ENCODE results near the gene EIF1AX.
A peak's percentile ranks its signal among the peaks of the same experiment; 100 is the strongest.
"Not testable (repeated sequence)": the region's sequence is repeated elsewhere in the genome, so short reads cannot be mapped to it uniquely, and the experiment has no call there.

The EIF1AX gene

DNA sequence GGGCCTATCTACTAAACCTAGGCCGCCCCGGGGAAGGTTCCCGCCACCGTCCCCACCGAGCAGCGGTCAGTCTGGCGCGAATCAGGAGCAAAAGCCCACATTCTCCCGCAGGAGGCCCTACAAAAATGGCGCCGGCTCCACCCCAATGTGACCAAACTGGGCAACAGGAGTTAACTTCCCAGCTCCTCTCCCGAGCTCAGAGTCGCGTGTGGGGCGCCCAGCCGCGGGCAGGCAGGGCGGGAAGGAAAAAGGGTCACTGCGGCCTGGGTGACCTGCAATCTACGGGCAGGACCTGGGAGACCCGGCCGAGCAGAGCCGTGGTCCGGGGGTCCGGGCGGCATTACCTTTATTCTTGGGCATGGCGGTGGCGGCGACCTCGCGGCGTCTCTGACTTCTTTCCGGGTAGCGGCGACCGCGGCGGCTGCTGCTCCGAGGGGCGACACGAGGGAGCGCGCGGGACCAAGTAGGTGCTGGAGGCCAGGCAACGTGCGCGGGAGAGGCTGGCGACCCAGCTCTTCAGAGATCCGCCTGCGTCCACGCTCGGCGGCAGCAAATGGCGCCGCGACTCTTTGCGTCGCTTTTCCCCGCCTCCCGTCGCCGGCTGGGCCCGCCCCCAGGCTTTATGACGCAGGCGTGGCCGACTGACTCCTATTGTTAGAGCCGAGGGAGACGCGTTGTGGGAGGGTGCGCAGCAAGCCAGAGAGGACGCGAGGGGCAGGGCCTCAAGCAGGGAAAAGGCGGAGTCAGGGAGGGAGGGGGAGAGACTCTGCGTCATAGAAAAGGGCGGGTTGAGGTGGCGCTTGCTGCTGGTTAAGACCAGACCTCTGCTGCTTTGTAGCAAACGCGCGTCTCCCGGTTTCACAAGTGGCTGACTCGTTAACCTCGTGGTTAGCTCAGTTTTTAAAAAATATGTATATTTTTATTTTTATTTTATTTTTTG is at the start of gene EIF1AX:
TSS of gene EIF1AX (minus strand) at position 558 of the 940 bp plus-strand sequence. CDS start at position 360, 198 bp downstream.
- Histone ChIP-seq H3K4me1 (ENCODE audit: control insufficient read depth, insufficient read depth, low read length) (peaks cover 24% of the 10 kb centered on the region), H3K36me3 (ENCODE audit: control insufficient read depth, insufficient read depth, low read length, severe bottlenecking) (peaks cover 26% of the 10 kb centered on the region), H3K27me3 (replicated peaks; ENCODE audit: control insufficient read depth, insufficient read depth, low read length) (no peaks in the 10 kb centered on the region), H3K9me3 (ENCODE audit: control insufficient read depth, low read length) (no peaks in the 10 kb centered on the region), H3K4me3 (ENCODE audit: low read length) (peak within 1 kb of the TSS; percentile 90), H3K9ac (ENCODE audit: low read length) (peak within 1 kb of the TSS; percentile 89)
- DNase-seq (ENCODE audit: low read depth) = peak; percentile 100

- Histone ChIP-seq H3K27me3 (replicated peaks; ENCODE audit: control insufficient read depth, insufficient read depth, low read length) (peaks cover 6% of the 10 kb centered on the region), H3K4me1 (ENCODE audit: control insufficient read depth, insufficient read depth, low read length) (no peaks in the 10 kb centered on the region), H3K9me3 (ENCODE audit: control insufficient read depth, low read length) (no peaks in the 10 kb centered on the region), H3K4me3 (ENCODE audit: low read length) (no peak overlapping the region), H3K36me3 (ENCODE audit: control insufficient read depth, insufficient read depth, low read length, severe bottlenecking) (peaks cover 9% of the 10 kb centered on the region), H3K9ac (ENCODE audit: low read length) (no peak overlapping the region)
- DNase-seq (ENCODE audit: low read depth) = no peak
Observed at GRCh38 chrX:20189171-20189570, 47.5 kb upstream of the EIF1AX start.

- no peaks in the 10 kb centered on the region for H3K27me3 ChIP-seq (replicated peaks; ENCODE audit: control insufficient read depth, insufficient read depth, low read length)
- DNase-seq (ENCODE audit: low read depth) = no peak
- H3K4me1 ChIP-seq (ENCODE audit: control insufficient read depth, insufficient read depth, low read length) = peaks cover 4% of the 10 kb centered on the region
- no peaks in the 10 kb centered on the region for H3K9me3 ChIP-seq (ENCODE audit: control insufficient read depth, low read length)
- no peak overlapping the region for H3K9ac ChIP-seq (ENCODE audit: low read length)
- no peak overlapping the region for H3K4me3 ChIP-seq (ENCODE audit: low read length)
- H3K36me3 ChIP-seq (ENCODE audit: control insufficient read depth, insufficient read depth, low read length, severe bottlenecking) = peaks cover 9% of the 10 kb centered on the region
Observed at GRCh38 chrX:20181598-20182329, 40.1 kb upstream of the EIF1AX start.

DNA sequence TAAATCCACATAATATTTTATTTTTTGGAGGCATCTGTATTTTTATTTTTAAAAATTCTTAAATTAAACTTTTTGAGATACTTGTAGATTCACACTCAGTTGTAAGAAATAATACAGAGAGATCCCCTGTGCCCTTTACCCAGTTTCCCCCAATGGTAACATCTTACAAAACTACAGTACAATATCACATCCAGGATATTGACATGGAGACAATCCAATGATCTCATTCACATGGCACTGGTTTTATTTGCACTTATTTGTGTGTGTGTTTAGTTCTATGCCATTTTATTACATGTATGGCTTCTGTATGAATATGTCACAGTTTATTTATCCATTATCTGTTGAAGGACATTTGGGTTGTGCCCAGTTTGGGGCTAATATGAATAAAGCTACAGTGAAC is 35.5 kb upstream of the EIF1AX start:
- H3K4me3 ChIP-seq (ENCODE audit: low read length) = no peak overlapping the region
- no peaks in the 10 kb centered on the region for H3K27me3 ChIP-seq (replicated peaks; ENCODE audit: control insufficient read depth, insufficient read depth, low read length)
- no peak overlapping the region for H3K9ac ChIP-seq (ENCODE audit: low read length)
- H3K36me3 ChIP-seq (ENCODE audit: control insufficient read depth, insufficient read depth, low read length, severe bottlenecking) = peaks cover 34% of the 10 kb centered on the region
- H3K4me1 ChIP-seq (ENCODE audit: control insufficient read depth, insufficient read depth, low read length) = peaks cover 4% of the 10 kb centered on the region
- no peak for DNase-seq (ENCODE audit: low read depth)
- no peaks in the 10 kb centered on the region for H3K9me3 ChIP-seq (ENCODE audit: control insufficient read depth, low read length)

DNA sequence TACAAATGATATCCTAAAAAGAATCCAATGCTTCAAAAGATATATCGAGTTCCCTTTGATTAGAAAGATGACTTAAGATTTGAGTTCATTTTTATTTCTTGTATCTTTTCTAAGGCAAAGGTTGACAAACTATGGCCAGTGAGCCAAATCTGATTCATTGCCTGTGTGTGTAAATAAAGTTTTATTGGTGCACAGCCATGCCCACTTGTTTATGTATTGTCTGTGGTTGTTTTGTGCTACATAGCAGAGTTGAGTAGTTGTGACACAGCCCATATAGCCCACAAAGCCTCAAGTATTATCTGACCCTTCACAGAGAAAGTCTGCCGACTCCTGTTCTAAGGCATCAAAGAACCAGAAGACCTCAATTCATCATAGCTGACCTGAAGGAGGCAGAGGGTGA is 32.2 kb upstream of the EIF1AX start:
- no peak overlapping the region for H3K9ac ChIP-seq (ENCODE audit: low read length)
- DNase-seq (ENCODE audit: low read depth) = no peak
- no peak overlapping the region for H3K4me3 ChIP-seq (ENCODE audit: low read length)
- H3K27me3 ChIP-seq (replicated peaks; ENCODE audit: control insufficient read depth, insufficient read depth, low read length) = no peaks in the 10 kb centered on the region
- H3K4me1 ChIP-seq (ENCODE audit: control insufficient read depth, insufficient read depth, low read length) = no peaks in the 10 kb centered on the region
- peaks cover 43% of the 10 kb centered on the region for H3K36me3 ChIP-seq (ENCODE audit: control insufficient read depth, insufficient read depth, low read length, severe bottlenecking)
- no peaks in the 10 kb centered on the region for H3K9me3 ChIP-seq (ENCODE audit: control insufficient read depth, low read length)

GRCh38 chrX:20173313-20173712 is 31.7 kb upstream of the EIF1AX start:
- peaks cover 43% of the 10 kb centered on the region for H3K36me3 ChIP-seq (ENCODE audit: control insufficient read depth, insufficient read depth, low read length, severe bottlenecking)
- no peaks in the 10 kb centered on the region for H3K9me3 ChIP-seq (ENCODE audit: control insufficient read depth, low read length)
- no peak overlapping the region for H3K9ac ChIP-seq (ENCODE audit: low read length)
- no peak for DNase-seq (ENCODE audit: low read depth)
- H3K4me1 ChIP-seq (ENCODE audit: control insufficient read depth, insufficient read depth, low read length) = no peaks in the 10 kb centered on the region
- H3K4me3 ChIP-seq (ENCODE audit: low read length) = no peak overlapping the region
- H3K27me3 ChIP-seq (replicated peaks; ENCODE audit: control insufficient read depth, insufficient read depth, low read length) = no peaks in the 10 kb centered on the region

- Histone ChIP-seq H3K36me3 (ENCODE audit: control insufficient read depth, insufficient read depth, low read length, severe bottlenecking) (peaks cover 48% of the 10 kb centered on the region), H3K4me3 (ENCODE audit: low read length) (no peak overlapping the region), H3K27me3 (replicated peaks; ENCODE audit: control insufficient read depth, insufficient read depth, low read length) (no peaks in the 10 kb centered on the region), H3K4me1 (ENCODE audit: control insufficient read depth, insufficient read depth, low read length) (no peaks in the 10 kb centered on the region), H3K9ac (ENCODE audit: low read length) (no peak overlapping the region), H3K9me3 (ENCODE audit: control insufficient read depth, low read length) (no peaks in the 10 kb centered on the region)
- DNase-seq (ENCODE audit: low read depth) = no peak
Observed at GRCh38 chrX:20171887-20172286, 30.2 kb upstream of the EIF1AX start.

DNA sequence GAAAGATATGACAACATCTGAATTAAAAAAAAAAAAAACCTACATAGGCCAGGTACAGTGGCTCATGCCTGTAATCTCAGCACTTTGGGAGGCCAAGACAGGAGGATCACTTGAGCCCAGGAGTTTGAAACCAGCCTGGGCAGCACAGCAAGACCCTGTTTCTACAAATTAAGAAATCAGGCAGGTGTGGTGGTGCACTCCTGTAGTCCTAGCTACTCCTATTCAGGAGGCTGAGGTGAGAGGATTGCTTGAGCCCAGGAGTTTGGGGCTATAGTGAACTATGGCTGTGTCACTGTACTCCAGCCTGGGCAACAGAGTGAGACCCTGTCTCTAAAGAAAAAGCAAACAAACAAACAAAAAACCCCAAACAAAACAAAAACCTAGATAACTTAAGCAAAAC is 20.9 kb upstream of the EIF1AX start:
- not testable (repeated sequence) for H3K4me3 ChIP-seq (ENCODE audit: low read length); H3K27me3 ChIP-seq (replicated peaks; ENCODE audit: control insufficient read depth, insufficient read depth, low read length); DNase-seq (ENCODE audit: low read depth); H3K9ac ChIP-seq (ENCODE audit: low read length); H3K4me1 ChIP-seq (ENCODE audit: control insufficient read depth, insufficient read depth, low read length); H3K9me3 ChIP-seq (ENCODE audit: control insufficient read depth, low read length)
- H3K36me3 ChIP-seq (ENCODE audit: control insufficient read depth, insufficient read depth, low read length, severe bottlenecking) = peaks cover 18% of the 10 kb centered on the region

- no peak for DNase-seq (ENCODE audit: low read depth)
- peaks cover 6% of the 10 kb centered on the region for H3K27me3 ChIP-seq (replicated peaks; ENCODE audit: control insufficient read depth, insufficient read depth, low read length)
- no peaks in the 10 kb centered on the region for H3K4me1 ChIP-seq (ENCODE audit: control insufficient read depth, insufficient read depth, low read length)
- no peak overlapping the region for H3K9ac ChIP-seq (ENCODE audit: low read length)
- peaks cover 24% of the 10 kb centered on the region for H3K36me3 ChIP-seq (ENCODE audit: control insufficient read depth, insufficient read depth, low read length, severe bottlenecking)
- H3K4me3 ChIP-seq (ENCODE audit: low read length) = no peak overlapping the region
- peaks cover 4% of the 10 kb centered on the region for H3K9me3 ChIP-seq (ENCODE audit: control insufficient read depth, low read length)
Observed at GRCh38 chrX:20159797-20160385, 18.3 kb upstream of the EIF1AX start.

DNA sequence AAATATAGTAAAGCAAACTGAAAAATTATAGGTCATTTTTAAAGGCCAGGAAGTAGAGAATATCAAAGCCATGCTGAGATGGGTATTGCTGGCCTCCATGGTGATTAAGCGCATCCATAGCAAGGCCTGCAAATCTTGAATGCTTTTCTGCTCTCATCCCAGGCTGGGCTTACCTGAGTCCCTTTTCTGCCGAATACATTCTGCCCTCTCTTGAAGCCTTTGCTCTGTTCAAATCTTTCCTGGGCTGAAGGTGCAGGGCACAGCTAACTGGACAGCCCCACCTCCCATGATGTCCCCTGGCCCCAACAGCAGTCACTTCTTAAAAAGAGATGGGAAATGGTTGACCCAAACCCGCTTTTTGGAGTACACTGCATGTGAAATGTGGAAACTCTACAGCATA is 10.1 kb upstream of the EIF1AX start:
- H3K4me3 ChIP-seq (ENCODE audit: low read length) = no peak overlapping the region
- DNase-seq (ENCODE audit: low read depth) = no peak
- peaks cover 2% of the 10 kb centered on the region for H3K27me3 ChIP-seq (replicated peaks; ENCODE audit: control insufficient read depth, insufficient read depth, low read length)
- H3K36me3 ChIP-seq (ENCODE audit: control insufficient read depth, insufficient read depth, low read length, severe bottlenecking) = peaks cover 25% of the 10 kb centered on the region
- H3K9ac ChIP-seq (ENCODE audit: low read length) = no peak overlapping the region
- no peaks in the 10 kb centered on the region for H3K4me1 ChIP-seq (ENCODE audit: control insufficient read depth, insufficient read depth, low read length)
- no peaks in the 10 kb centered on the region for H3K9me3 ChIP-seq (ENCODE audit: control insufficient read depth, low read length)

DNA sequence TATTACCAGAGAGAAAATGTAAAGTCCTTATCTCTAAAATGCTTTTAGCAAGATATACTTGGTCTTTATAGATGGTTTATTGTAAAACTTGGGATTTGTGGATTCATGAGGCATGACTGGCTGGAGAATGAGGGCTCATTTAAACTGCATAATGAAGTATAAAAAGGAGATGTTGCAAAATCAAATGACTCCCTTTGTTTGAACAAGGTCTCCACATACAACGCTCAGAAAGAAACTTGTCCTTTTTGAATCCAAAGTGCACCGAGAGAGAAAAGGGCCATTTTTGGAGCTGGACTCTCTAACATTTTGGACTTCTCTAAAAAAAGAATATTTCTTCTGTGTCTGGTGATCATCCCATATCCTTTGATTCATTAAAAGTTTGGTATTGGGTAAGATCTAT is 7.7 kb upstream of the EIF1AX start:
- Histone ChIP-seq H3K4me1 (ENCODE audit: control insufficient read depth, insufficient read depth, low read length) (no peaks in the 10 kb centered on the region), H3K4me3 (ENCODE audit: low read length) (no peak overlapping the region), H3K9ac (ENCODE audit: low read length) (no peak overlapping the region), H3K27me3 (replicated peaks; ENCODE audit: control insufficient read depth, insufficient read depth, low read length) (peaks cover 2% of the 10 kb centered on the region), H3K36me3 (ENCODE audit: control insufficient read depth, insufficient read depth, low read length, severe bottlenecking) (peaks cover 9% of the 10 kb centered on the region), H3K9me3 (ENCODE audit: control insufficient read depth, low read length) (no peaks in the 10 kb centered on the region)
- DNase-seq (ENCODE audit: low read depth) = no peak

All from adipocyte (in vitro differentiated cells).